ENCODE results near the gene SEC14L1. TPM values are rescaled to one million over a fixed set of nuclear protein-coding genes. Genes with fewer than 3 reads are reported as not detected.
"Not testable (repeated sequence)": the region's sequence is repeated elsewhere in the genome, so short reads cannot be mapped to it uniquely, and the experiment has no call there.

The SEC14L1 gene
- total RNA-seq, 4 donors from 2014 or later: 72.8 to 330 (median 113) TPM

- ATAC-seq (ENCODE audit: low FRiP score): no peak
- no peak for DNase-seq (ENCODE audit: low spot score)
- TF ChIP-seq CTCF (IDR thresholded peaks at IDR 0.05): no peak
Observed at GRCh38 chr17:77099997-77100396, 40.8 kb upstream of the SEC14L1 start.

- DNase-seq (ENCODE audit: low spot score) (no peak), ATAC-seq (ENCODE audit: low FRiP score) (no peak)
- no peak for TF ChIP-seq CTCF (IDR thresholded peaks at IDR 0.05)
Observed at GRCh38 chr17:77101521-77102410, 39.0 kb upstream of the SEC14L1 start.

GRCh38 chr17:77102411-77103134 lies 38.2 kb upstream of the SEC14L1 start:
- DNase-seq (ENCODE audit: low spot score); ATAC-seq (ENCODE audit: low FRiP score): not testable (repeated sequence)

- ATAC-seq (ENCODE audit: low FRiP score) (no peak), DNase-seq (ENCODE audit: low spot score) (no peak)
- no peak for TF ChIP-seq CTCF (IDR thresholded peaks at IDR 0.05)
Observed at GRCh38 chr17:77105706-77106105, 35.1 kb upstream of the SEC14L1 start.

- DNase-seq (ENCODE audit: low spot score) (no peak), ATAC-seq (ENCODE audit: low FRiP score) (no peak)
- no peak for TF ChIP-seq CTCF (IDR thresholded peaks at IDR 0.05)
Observed at GRCh38 chr17:77106874-77107358, 33.9 kb upstream of the SEC14L1 start.

GRCh38 chr17:77107506-77108433 lies 33.0 kb upstream of the SEC14L1 start:
- DNase-seq (ENCODE audit: low spot score): no peak
- ATAC-seq (ENCODE audit: low FRiP score): peak; percentile 30
- TF ChIP-seq CTCF (IDR thresholded peaks at IDR 0.05): no peak

All from omental fat pad (tissue), 4 donors.